ENCODE data around the gene ERF.

ERF gene

GRCh38 chr19:42214810-42215485 lies 40.0 kb downstream of the ERF start:
- TF ChIP-seq FOXP2 (optimal IDR thresholded peaks at IDR 0.05; ENCODE audit: borderline replicate concordance, extremely low read depth, extremely low read length, insufficient read depth) (no peak), SIN3A (IDR thresholded peaks at IDR 0.05; ENCODE audit: borderline replicate concordance, insufficient read depth, low read length) (no peak), REST (IDR thresholded peaks at IDR 0.05; ENCODE audit: insufficient read depth in 1 of 2, low read depth in 2 of 2, low read length in 2 of 2) (no peak), POLR2AphosphoS5 (IDR thresholded peaks at IDR 0.05; ENCODE audit: low read depth, low read length) (no peak), TAF1 (IDR thresholded peaks at IDR 0.05; ENCODE audit: borderline replicate concordance, insufficient read depth, low read length) (no peak)

- TF ChIP-seq POLR2AphosphoS5 (IDR thresholded peaks at IDR 0.05; ENCODE audit: low read depth, low read length) = no peak
- TF ChIP-seq TAF1 (IDR thresholded peaks at IDR 0.05; ENCODE audit: borderline replicate concordance, insufficient read depth, low read length) = no peak
- no peak for TF ChIP-seq FOXP2 (optimal IDR thresholded peaks at IDR 0.05; ENCODE audit: borderline replicate concordance, extremely low read depth, extremely low read length, insufficient read depth)
- TF ChIP-seq SIN3A (IDR thresholded peaks at IDR 0.05; ENCODE audit: borderline replicate concordance, insufficient read depth, low read length) = no peak
- TF ChIP-seq REST (IDR thresholded peaks at IDR 0.05; ENCODE audit: insufficient read depth in 1 of 2, low read depth in 2 of 2, low read length in 2 of 2) = no peak
Measured at GRCh38 chr19:42212886-42213285, 42.0 kb downstream of the ERF start.

- TF ChIP-seq SIN3A (IDR thresholded peaks at IDR 0.05; ENCODE audit: borderline replicate concordance, insufficient read depth, low read length) (no peak), POLR2AphosphoS5 (IDR thresholded peaks at IDR 0.05; ENCODE audit: low read depth, low read length) (no peak), FOXP2 (optimal IDR thresholded peaks at IDR 0.05; ENCODE audit: borderline replicate concordance, extremely low read depth, extremely low read length, insufficient read depth) (no peak), TAF1 (IDR thresholded peaks at IDR 0.05; ENCODE audit: borderline replicate concordance, insufficient read depth, low read length) (no peak), REST (IDR thresholded peaks at IDR 0.05; ENCODE audit: insufficient read depth in 1 of 2, low read depth in 2 of 2, low read length in 2 of 2) (no peak)
Measured at GRCh38 chr19:42208612-42209011, 46.3 kb downstream of the ERF start.

GRCh38 chr19:42207767-42208271 lies 47.1 kb downstream of the ERF start:
- TF ChIP-seq SIN3A (IDR thresholded peaks at IDR 0.05; ENCODE audit: borderline replicate concordance, insufficient read depth, low read length) (no peak), POLR2AphosphoS5 (IDR thresholded peaks at IDR 0.05; ENCODE audit: low read depth, low read length) (no peak), FOXP2 (optimal IDR thresholded peaks at IDR 0.05; ENCODE audit: borderline replicate concordance, extremely low read depth, extremely low read length, insufficient read depth) (no peak), REST (IDR thresholded peaks at IDR 0.05; ENCODE audit: insufficient read depth in 1 of 2, low read depth in 2 of 2, low read length in 2 of 2) (no peak), TAF1 (IDR thresholded peaks at IDR 0.05; ENCODE audit: borderline replicate concordance, insufficient read depth, low read length) (no peak)

All from PFSK-1 (cell line).